Activated CD4-positive, CD25-positive, alpha-beta regulatory T cell (primary cell): ENCODE results near the gene KRTAP10-4.
"Not testable (repeated sequence)": the region's sequence is repeated elsewhere in the genome, so short reads cannot be mapped to it uniquely, and the experiment has no call there.

Experiments
- DNase-seq, 4 experiments: peaks; one replicate each; lab custom pipeline; 2025; lab: John Stamatoyannopoulos, UW

Gene KRTAP10-4

GRCh38 chr21:44534688-44535087 lies 38.8 kb upstream of the KRTAP10-4 start:
- no peak for DNase-seq

- no peak for DNase-seq
These were observed 37.6 kb upstream of the KRTAP10-4 start for GRCh38 chr21:44535963-44536362.

- DNase-seq: no peak
These were observed 35.3 kb upstream of the KRTAP10-4 start for GRCh38 chr21:44537930-44538911.

- no peak for DNase-seq
These were observed 34.5 kb upstream of the KRTAP10-4 start for GRCh38 chr21:44539046-44539445.

GRCh38 chr21:44539991-44540666 lies 33.4 kb upstream of the KRTAP10-4 start, which contains the start of gene KRTAP10-1:
TSS of gene KRTAP10-1 (minus strand) at chr21:44540195. CDS start at chr21:44540150, 45 bp downstream.
- DNase-seq: no peak

GRCh38 chr21:44540741-44541288 lies 32.7 kb upstream of the KRTAP10-4 start:
- DNase-seq: no peak

- DNase-seq: no peak
These were observed 30.8 kb upstream of the KRTAP10-4 start for GRCh38 chr21:44542716-44543115.

GRCh38 chr21:44544566-44544965 lies 29.0 kb upstream of the KRTAP10-4 start:
- DNase-seq: no peak

GRCh38 chr21:44547656-44548331 lies 25.7 kb upstream of the KRTAP10-4 start:
- DNase-seq: no peak

GRCh38 chr21:44548381-44548780 lies 25.1 kb upstream of the KRTAP10-4 start:
- no peak for DNase-seq

- no peak for DNase-seq
These were observed 24.6 kb upstream of the KRTAP10-4 start for GRCh38 chr21:44548922-44549321.

GRCh38 chr21:44549525-44550211 lies 23.9 kb upstream of the KRTAP10-4 start:
- no peak for DNase-seq

- DNase-seq: not testable (repeated sequence)
These were observed 23.2 kb upstream of the KRTAP10-4 start for GRCh38 chr21:44550285-44550684.

GRCh38 chr21:44550807-44551206 lies 22.7 kb upstream of the KRTAP10-4 start:
- no peak for DNase-seq

GRCh38 chr21:44551340-44551961 lies 22.1 kb upstream of the KRTAP10-4 start, which contains the start of gene KRTAP10-2:
TSS of gene KRTAP10-2 (minus strand) at chr21:44551505. CDS start at chr21:44551458, 47 bp downstream.
- DNase-seq: no peak

GRCh38 chr21:44552136-44552535 lies 21.4 kb upstream of the KRTAP10-4 start:
- no peak for DNase-seq

- DNase-seq: no peak
These were observed 20.8 kb upstream of the KRTAP10-4 start for GRCh38 chr21:44552681-44553080.

- no peak for DNase-seq
These were observed 18.2 kb upstream of the KRTAP10-4 start for GRCh38 chr21:44555200-44555875.

- DNase-seq: no peak
These were observed 16.6 kb upstream of the KRTAP10-4 start for GRCh38 chr21:44556879-44557278.
